Mammary epithelial cell (primary cell): ENCODE measurements around the gene FAM120AOS.

ENCODE experiments used
- EZH2 ChIP-seq: IDR thresholded peaks from 2 replicates; pipeline ENCODE4 v1.6.1; 2012; ENCODE audit warnings: low read length, inconsistent platforms, borderline replicate concordance
- TF ChIP-seq, protein P1 (sequence below), 2 donors: IDR thresholded peaks in 1 of 2; conservative IDR thresholded peaks in 1 of 2; 2 replicates each; pipeline ENCODE4 v1.5.1; 2011 to 2012; ENCODE audit warnings: inconsistent platforms in 2 of 2, low read length in 2 of 2, mild to moderate bottlenecking in 2 of 2, control low read depth in 1 of 2, low read depth in 1 of 2; ENCODE audit not compliant: insufficient read depth in 1 of 2; ENCODE audit errors: extremely low read depth in 1 of 2

DNA sequence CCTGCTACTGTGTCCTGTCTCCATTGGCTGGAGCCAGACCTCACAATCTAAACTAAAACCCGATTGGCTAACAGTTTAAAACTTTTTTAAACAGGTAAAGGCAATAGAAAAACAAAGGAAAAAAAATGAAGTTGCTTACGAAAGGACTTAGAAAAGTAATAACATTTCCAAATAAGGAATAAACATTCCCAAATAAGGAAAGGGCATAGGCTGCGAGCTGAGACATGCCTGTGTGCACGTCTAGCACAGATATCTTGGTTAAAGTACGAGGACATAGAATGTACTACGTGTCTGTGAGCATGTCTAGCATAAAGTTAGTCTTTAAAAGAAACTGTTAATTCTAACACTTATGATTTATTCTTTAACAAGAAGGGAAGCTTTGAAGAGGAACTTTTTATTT, 17.2 kb downstream of the FAM120AOS start:
- TF ChIP-seq, protein P1, sequence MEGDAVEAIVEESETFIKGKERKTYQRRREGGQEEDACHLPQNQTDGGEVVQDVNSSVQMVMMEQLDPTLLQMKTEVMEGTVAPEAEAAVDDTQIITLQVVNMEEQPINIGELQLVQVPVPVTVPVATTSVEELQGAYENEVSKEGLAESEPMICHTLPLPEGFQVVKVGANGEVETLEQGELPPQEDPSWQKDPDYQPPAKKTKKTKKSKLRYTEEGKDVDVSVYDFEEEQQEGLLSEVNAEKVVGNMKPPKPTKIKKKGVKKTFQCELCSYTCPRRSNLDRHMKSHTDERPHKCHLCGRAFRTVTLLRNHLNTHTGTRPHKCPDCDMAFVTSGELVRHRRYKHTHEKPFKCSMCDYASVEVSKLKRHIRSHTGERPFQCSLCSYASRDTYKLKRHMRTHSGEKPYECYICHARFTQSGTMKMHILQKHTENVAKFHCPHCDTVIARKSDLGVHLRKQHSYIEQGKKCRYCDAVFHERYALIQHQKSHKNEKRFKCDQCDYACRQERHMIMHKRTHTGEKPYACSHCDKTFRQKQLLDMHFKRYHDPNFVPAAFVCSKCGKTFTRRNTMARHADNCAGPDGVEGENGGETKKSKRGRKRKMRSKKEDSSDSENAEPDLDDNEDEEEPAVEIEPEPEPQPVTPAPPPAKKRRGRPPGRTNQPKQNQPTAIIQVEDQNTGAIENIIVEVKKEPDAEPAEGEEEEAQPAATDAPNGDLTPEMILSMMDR (conservative IDR thresholded peaks at IDR 0.05 in 1 of 2, IDR thresholded peaks at IDR 0.05 in 1 of 2; ENCODE audit: extremely low read depth in 1 of 2, insufficient read depth in 1 of 2, low read depth in 1 of 2, low read length in 2 of 2), result no peak
- TF ChIP-seq EZH2, result no peak
